ENCODE measurements around the gene RAB11FIP4. TPM values are rescaled to one million over a fixed set of nuclear protein-coding genes. Genes with fewer than 3 reads are reported as not detected.

The RAB11FIP4 gene
- total RNA-seq, 1 donor from 2014 or later = 21.2 TPM

GRCh38 chr17:31528291-31528874, 136.9 kb downstream of the RAB11FIP4 start:
- DNase-seq (ENCODE audit: low spot score in 2 of 2, unreplicated experiment in 2 of 2) = no peak
- peaks cover 5% of the 10 kb centered on the region for H3K4me1 Mint-ChIP-seq
- no peaks in the 10 kb centered on the region for H3K27me3 Mint-ChIP-seq (ENCODE audit: low read depth)
- H3K9me3 Mint-ChIP-seq = no peaks in the 10 kb centered on the region
- peaks cover 7% of the 10 kb centered on the region for H3K36me3 Mint-ChIP-seq
- TF ChIP-seq, protein P1, sequence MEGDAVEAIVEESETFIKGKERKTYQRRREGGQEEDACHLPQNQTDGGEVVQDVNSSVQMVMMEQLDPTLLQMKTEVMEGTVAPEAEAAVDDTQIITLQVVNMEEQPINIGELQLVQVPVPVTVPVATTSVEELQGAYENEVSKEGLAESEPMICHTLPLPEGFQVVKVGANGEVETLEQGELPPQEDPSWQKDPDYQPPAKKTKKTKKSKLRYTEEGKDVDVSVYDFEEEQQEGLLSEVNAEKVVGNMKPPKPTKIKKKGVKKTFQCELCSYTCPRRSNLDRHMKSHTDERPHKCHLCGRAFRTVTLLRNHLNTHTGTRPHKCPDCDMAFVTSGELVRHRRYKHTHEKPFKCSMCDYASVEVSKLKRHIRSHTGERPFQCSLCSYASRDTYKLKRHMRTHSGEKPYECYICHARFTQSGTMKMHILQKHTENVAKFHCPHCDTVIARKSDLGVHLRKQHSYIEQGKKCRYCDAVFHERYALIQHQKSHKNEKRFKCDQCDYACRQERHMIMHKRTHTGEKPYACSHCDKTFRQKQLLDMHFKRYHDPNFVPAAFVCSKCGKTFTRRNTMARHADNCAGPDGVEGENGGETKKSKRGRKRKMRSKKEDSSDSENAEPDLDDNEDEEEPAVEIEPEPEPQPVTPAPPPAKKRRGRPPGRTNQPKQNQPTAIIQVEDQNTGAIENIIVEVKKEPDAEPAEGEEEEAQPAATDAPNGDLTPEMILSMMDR (IDR thresholded peaks at IDR 0.05; ENCODE audit: unreplicated experiment) = no peak
- no peak overlapping the region for H3K4me3 Mint-ChIP-seq
- no peak overlapping the region for H3K27ac Mint-ChIP-seq

DNA sequence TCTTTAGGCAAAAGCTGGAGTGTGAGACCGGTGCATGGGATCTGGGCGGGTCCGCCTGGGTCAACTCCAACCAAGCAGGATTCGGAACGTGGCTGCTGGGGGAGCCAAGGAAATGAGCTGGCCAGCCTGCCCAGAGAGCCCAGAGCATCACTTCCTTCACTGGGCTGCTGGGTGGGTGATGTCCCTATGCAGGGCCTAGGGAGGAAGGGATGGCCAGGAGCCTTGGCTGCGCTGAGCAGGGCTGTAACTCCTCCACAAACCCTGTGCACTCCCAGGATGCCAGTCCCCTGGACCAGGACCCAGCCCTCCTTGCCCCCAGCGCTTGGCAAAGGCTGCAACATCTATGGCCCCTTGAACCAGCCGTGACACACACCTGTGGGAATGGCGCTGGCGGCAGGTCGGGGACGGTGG, 138.4 kb downstream of the RAB11FIP4 start:
- TF ChIP-seq, protein P1 (IDR thresholded peaks at IDR 0.05; ENCODE audit: unreplicated experiment) = no peak
- no peak overlapping the region for H3K4me3 Mint-ChIP-seq
- H3K9me3 Mint-ChIP-seq = no peaks in the 10 kb centered on the region
- DNase-seq (ENCODE audit: low spot score in 2 of 2, unreplicated experiment in 2 of 2) = no peak
- H3K27me3 Mint-ChIP-seq (ENCODE audit: low read depth) = no peaks in the 10 kb centered on the region
- H3K36me3 Mint-ChIP-seq = no peaks in the 10 kb centered on the region
- H3K27ac Mint-ChIP-seq = no peak overlapping the region
- H3K4me1 Mint-ChIP-seq = peaks cover 12% of the 10 kb centered on the region

GRCh38 chr17:31530391-31530985, 139.0 kb downstream of the RAB11FIP4 start:
- H3K27me3 Mint-ChIP-seq (ENCODE audit: low read depth) = no peaks in the 10 kb centered on the region

DNA sequence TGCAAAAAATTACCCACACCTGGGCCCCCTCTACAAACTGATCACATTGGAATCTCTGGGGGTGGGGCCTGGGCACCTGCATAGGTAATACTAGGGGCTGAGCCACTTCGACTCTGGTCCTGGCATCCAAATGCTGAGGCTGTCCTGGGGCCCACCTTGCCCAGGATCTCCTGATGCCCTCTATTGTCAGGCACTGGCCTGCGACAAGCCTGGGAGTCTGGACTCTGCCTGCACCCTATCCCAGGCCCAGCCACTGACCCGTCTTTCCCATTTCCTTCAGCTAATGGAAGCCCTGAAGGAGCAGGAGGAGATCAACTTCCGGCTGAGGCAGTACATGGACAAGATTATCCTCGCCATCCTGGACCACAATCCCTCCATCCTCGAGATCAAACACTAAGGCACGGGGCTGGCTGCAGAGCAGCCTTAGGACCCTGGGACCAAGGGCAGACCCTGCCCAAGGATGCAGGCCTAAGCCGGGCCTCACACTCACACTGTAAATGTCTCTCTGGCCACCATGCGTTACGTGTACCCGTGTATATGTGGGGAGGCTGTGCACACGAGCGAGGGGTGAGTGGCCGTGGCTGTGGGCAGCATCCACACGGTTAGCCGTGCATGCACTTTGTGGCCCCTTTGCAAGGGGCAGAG, 140.0 kb downstream of the RAB11FIP4 start:
- no peaks in the 10 kb centered on the region for H3K36me3 Mint-ChIP-seq

More at GRCh38 chr17:31530391-31530985, 139.0 kb downstream of the RAB11FIP4 start:
- TF ChIP-seq, protein P1 (IDR thresholded peaks at IDR 0.05; ENCODE audit: unreplicated experiment) = no peak
- DNase-seq (ENCODE audit: low spot score in 2 of 2, unreplicated experiment in 2 of 2) = no peak
- Mint-ChIP-seq H3K36me3 (no peaks in the 10 kb centered on the region), H3K4me1 (peaks cover 12% of the 10 kb centered on the region), H3K9me3 (no peaks in the 10 kb centered on the region), H3K27ac (no peak overlapping the region), H3K4me3 (no peak overlapping the region)

GRCh38 chr17:31532081-31532480, 140.6 kb downstream of the RAB11FIP4 start:
- Mint-ChIP-seq H3K9me3 (no peaks in the 10 kb centered on the region), H3K4me1 (peaks cover 16% of the 10 kb centered on the region), H3K27me3 (ENCODE audit: low read depth) (no peaks in the 10 kb centered on the region), H3K36me3 (no peaks in the 10 kb centered on the region), H3K4me3 (no peak overlapping the region), H3K27ac (no peak overlapping the region)
- no peak for DNase-seq (ENCODE audit: low spot score in 2 of 2, unreplicated experiment in 2 of 2)
- TF ChIP-seq, protein P1 (IDR thresholded peaks at IDR 0.05; ENCODE audit: unreplicated experiment) = no peak

More for the DNA sequence above, 140.0 kb downstream of the RAB11FIP4 start:
- no peak for DNase-seq (ENCODE audit: low spot score in 2 of 2, unreplicated experiment in 2 of 2)
- no peaks in the 10 kb centered on the region for H3K9me3 Mint-ChIP-seq
- no peaks in the 10 kb centered on the region for H3K27me3 Mint-ChIP-seq (ENCODE audit: low read depth)
- TF ChIP-seq, protein P1 (IDR thresholded peaks at IDR 0.05; ENCODE audit: unreplicated experiment) = no peak
- H3K4me3 Mint-ChIP-seq = no peak overlapping the region
- no peak overlapping the region for H3K27ac Mint-ChIP-seq
- peaks cover 12% of the 10 kb centered on the region for H3K4me1 Mint-ChIP-seq
